ENCODE data around the gene PRIM2.
"Not testable (repeated sequence)": the region's sequence is repeated elsewhere in the genome, so short reads cannot be mapped to it uniquely, and the experiment has no call there.

PRIM2 gene

DNA sequence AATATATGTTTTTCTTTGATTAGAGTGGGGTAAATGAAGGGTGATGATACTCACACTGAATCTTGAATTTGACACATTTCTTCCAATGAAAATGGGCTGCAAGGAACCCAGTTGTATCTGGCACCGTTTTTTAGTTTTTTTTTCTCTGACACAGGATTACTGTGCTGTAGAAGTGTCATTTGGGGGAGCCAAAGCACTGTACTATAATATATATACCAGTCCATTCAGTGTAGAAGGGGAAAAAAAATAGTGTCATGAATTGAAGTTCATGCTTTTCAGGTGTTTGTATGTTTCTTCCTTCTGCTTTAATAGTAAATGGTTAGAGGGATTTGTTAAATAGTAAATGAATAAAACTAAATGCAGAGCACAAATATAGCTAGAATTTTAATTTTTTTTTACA lies 35.2 kb downstream of the PRIM2 start:
- DNase-seq (ENCODE audit: extremely low read depth, low read depth) = not testable (repeated sequence)
- peak; percentile 4; the same call in 1 of the 2 replicates for TF ChIP-seq CTCF (IDR thresholded peaks at IDR 0.05; ENCODE audit: low read depth, low read length)

- not testable (repeated sequence) for DNase-seq (ENCODE audit: extremely low read depth, low read depth)
Observed at GRCh38 chr6:57358319-57358718, 40.9 kb downstream of the PRIM2 start.

GRCh38 chr6:57359766-57360165 lies 42.3 kb downstream of the PRIM2 start:
- not testable (repeated sequence) for DNase-seq (ENCODE audit: extremely low read depth, low read depth)

DNA sequence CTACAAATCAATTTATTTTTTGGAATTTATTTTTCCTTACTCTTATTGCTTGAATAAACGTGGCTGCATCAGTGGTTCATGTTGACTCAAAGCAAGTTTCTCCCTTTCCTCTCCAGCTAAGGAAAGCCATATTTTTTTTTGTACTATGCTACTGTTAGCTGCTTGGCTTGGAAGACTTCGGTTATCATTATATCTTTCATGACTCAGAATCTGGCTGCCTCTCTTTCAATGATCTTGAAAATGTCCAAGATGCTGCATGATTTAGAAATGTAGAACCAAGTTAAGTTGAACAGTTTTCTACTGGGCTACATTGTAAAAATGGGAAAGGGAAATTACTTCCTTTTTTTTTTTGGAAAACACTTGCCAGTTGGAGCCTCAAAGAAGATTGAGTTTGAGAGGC lies 44.9 kb downstream of the PRIM2 start:
- not testable (repeated sequence) for DNase-seq (ENCODE audit: extremely low read depth, low read depth)

DNA sequence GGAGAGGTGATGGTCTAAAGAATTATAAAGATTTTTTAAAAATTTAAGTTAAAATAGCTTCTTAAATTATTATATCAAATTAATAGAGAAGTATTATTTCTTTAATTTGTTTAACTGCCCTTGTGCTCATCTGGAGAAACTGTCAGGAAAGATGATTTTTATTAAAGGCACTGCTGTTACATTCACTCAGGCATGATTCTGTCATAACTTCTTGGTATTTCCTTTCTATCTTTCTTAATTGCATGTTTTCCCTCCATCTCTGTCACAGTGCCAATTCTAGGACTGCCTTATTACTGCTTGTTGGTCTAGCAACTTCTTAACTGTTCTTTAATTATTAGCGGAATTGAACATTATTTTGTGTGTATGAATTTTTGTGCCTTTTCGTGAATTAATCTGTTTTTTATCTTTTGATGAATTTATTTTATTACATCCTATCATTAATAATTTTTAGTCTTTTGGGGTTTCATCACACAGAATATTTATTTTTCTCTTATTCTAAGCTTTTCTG lies 47.7 kb downstream of the PRIM2 start:
- not testable (repeated sequence) for DNase-seq (ENCODE audit: extremely low read depth, low read depth)

- DNase-seq (ENCODE audit: extremely low read depth, low read depth) = not testable (repeated sequence)
Observed at GRCh38 chr6:57368965-57369731, 51.7 kb downstream of the PRIM2 start.

GRCh38 chr6:57371779-57372178 lies 54.3 kb downstream of the PRIM2 start:
- not testable (repeated sequence) for DNase-seq (ENCODE audit: extremely low read depth, low read depth)

- DNase-seq (ENCODE audit: extremely low read depth, low read depth) = not testable (repeated sequence)
Observed at GRCh38 chr6:57374764-57375163, 57.3 kb downstream of the PRIM2 start.

DNA sequence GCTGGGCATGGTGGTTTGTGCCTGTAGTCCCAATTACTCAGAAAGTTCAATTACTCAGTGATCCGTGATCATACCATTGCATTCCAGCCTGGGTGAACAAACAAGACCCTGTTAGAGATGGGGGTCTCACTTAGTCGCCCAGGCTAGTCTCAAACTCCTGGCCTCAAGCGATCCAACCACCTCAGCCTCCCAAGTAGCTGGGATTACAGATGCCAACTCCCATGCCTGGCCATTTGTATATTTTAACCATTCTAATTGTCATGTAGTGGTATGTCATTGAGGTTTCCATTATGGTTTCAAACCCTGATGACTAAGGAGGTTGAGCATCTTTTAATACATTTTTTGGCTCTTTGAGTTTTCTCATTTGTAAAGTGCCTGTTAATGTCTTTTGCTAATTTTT lies 58.7 kb downstream of the PRIM2 start:
- not testable (repeated sequence) for DNase-seq (ENCODE audit: extremely low read depth, low read depth)

DNA sequence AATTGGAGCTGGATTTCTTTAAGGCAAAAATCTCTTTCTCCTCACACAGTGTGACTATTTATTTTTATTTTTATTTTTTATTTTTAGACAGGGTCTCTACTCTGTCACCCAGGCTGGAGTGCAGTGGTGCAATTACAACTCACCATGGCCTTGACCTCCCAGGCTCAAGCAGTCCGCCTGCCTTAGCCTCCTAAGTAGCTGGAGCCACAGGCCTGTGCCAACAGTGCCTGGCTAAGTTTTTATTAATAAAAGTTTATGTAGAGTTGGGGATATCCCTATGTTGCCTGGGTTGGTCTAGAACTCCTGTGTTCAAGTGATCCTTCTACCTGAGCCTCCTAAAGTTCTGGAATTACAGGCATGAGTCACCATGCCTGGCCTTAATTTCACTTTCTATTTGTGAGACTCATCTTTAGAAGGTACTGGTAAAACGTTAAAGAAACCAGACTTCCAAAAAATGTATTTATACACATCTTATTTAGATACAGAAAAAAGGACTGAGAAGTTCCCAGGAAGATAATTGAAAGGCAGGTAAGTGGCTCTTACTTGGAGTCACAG lies 71.7 kb downstream of the PRIM2 start:
- DNase-seq (ENCODE audit: extremely low read depth, low read depth) = not testable (repeated sequence)

DNA sequence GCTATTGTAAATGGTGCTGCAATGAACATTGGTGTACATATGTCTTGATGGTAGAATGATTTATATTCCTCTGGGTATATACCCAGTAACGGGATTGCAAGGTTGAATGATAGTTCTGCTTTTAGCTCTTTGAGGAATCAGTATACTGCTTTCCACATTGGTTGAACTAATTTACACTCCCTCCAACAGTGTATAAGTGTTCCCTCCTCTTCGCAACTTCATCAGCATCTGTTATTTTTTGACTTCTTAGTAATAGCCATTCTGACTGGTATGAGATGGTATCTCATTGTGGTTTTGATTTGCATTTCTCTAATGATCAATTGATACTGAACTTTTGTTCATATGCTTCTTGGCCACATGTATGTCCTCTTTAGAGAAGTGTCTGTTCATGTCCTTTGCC lies 73.4 kb downstream of the PRIM2 start:
- DNase-seq (ENCODE audit: extremely low read depth, low read depth) = not testable (repeated sequence)

GRCh38 chr6:57392047-57392446 lies 74.6 kb downstream of the PRIM2 start:
- DNase-seq (ENCODE audit: extremely low read depth, low read depth) = not testable (repeated sequence)

DNA sequence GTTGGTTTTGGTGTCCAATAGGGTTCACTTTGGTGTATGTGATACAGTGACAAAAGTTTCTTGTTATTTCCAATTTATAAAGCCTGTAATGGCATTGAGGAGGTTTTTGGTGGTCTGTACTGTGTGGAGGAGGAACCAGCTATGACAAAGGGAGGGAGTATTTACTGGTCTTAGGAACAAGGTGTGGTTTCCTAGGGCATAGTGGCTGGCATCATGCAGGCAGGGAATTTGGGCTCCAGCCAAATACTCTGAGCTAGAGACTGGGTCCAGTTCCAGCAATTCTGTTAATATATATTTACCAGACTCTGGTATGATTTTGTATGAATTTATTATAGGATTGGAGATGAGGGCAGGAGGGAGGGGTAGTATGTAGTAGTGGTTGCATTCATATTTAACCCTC lies 101.9 kb downstream of the PRIM2 start:
- not testable (repeated sequence) for DNase-seq (ENCODE audit: extremely low read depth, low read depth)

GRCh38 chr6:57421503-57421902 lies 104.1 kb downstream of the PRIM2 start:
- peak; percentile 25 for DNase-seq (ENCODE audit: extremely low read depth, low read depth)
- no peak for TF ChIP-seq CTCF (IDR thresholded peaks at IDR 0.05; ENCODE audit: low read depth, low read length)
